Upper lobe of left lung (tissue), 6 donors: ENCODE results near the gene QPCT. TPM values are rescaled to one million over a fixed set of nuclear protein-coding genes. Genes with fewer than 3 reads are reported as not detected.
"Not testable (repeated sequence)": the region's sequence is repeated elsewhere in the genome, so short reads cannot be mapped to it uniquely, and the experiment has no call there.

Source experiments
- ATAC-seq, 2 donors: fragments of 200-7000 bp; cut with Tn5 transposase; one replicate each; pipeline ENCODE4 v1.9.1; 2022; ENCODE audit warnings: mild to moderate bottlenecking in 2 of 2, moderate library complexity in 2 of 2; ENCODE audit not compliant: low FRiP score in 2 of 2
- DNase-seq, 2 donors: peaks; one replicate each; pipeline ENCODE4 v3.0.0-alpha.2; 2019 to 2020
- H3K27ac ChIP-seq, 4 donors: fragments of 200-600 bp; sonication (generic); one replicate each; pipeline ENCODE4 v1.5.1; 2016 to 2019
- H3K27me3 ChIP-seq, 4 donors: fragments of 200-600 bp; sonication (generic); one replicate each; pipeline ENCODE4 v1.5.1; 2017 to 2019
- H3K36me3 ChIP-seq, 4 donors: fragments of 200-600 bp; sonication (generic); one replicate each; pipeline ENCODE4 v1.5.1; 2016 to 2019
- H3K4me1 ChIP-seq, 4 donors: fragments of 200-600 bp; sonication (generic); one replicate each; pipeline ENCODE4 v1.5.1; 2018 to 2019
- H3K4me3 ChIP-seq, 4 donors: fragments of 200-600 bp; sonication (generic); one replicate each; pipeline ENCODE4 v1.5.1; 2017 to 2019; ENCODE audit warnings: mild to moderate bottlenecking in 2 of 4, moderate library complexity in 1 of 4
- H3K9me3 ChIP-seq, 4 donors: fragments of 200-600 bp; sonication (generic); one replicate each; pipeline ENCODE4 v1.5.1; 2018 to 2019
- CTCF ChIP-seq, 6 experiments: fragments of 450-650 bp in 4 of 6; fragments of 200-600 bp in 2 of 6; sonication (generic) in 2 of 6; IDR thresholded peaks; one replicate each; pipeline ENCODE4 v1.5.1; 2016 to 2019; ENCODE audit warnings: antibody characterized with exemption in 6 of 6
- EP300 ChIP-seq, 4 donors: sonication (generic); formaldehyde crosslinking; IDR thresholded peaks; one replicate each; pipeline ENCODE4 v1.5.1; 2017; ENCODE audit warnings: antibody characterized with exemption in 4 of 4, control low read depth in 2 of 4
- POLR2A ChIP-seq, 4 donors: fragments of 450-650 bp; IDR thresholded peaks; one replicate each; pipeline ENCODE4 v1.5.1; 2016 to 2017; ENCODE audit warnings: antibody characterized with exemption in 4 of 4, mild to moderate bottlenecking in 2 of 4
- POLR2AphosphoS5 ChIP-seq, 2 donors: sonication (generic); formaldehyde crosslinking; IDR thresholded peaks; one replicate each; pipeline ENCODE4 v1.5.1; 2017; ENCODE audit warnings: antibody characterized with exemption in 2 of 2
- WGBS, 2 donors: methylation state at CpG; one replicate each; pipeline ENCODE4 v1.1.5; 2017 to 2018; 5-methylcytosine and 5-hydroxymethylcytosine counted together
- total RNA-seq, 6 donors: library from RNA; depleted of rRNA in 4 of 6; stranded (reverse); fragments of >200 nt in 4 of 6; gene quantifications; one replicate each; pipeline versions ENCODE4 v1.1.0 to v1.2.1, GENCODE V29; 2016 to 2021
- donor health status: DM: no; HTN: no; CAD: no; lungs with moderate emphysema.
- donor health status: DM: no; HTN: yes; CAD: no; lungs with severe emphysema.

QPCT gene
- 10 to 100 TPM in 1 of 6 donors, 1 to 10 TPM in 4, not detected in 1; 2.0 to 12.5 (median 6.0) TPM for total RNA-seq

- Histone ChIP-seq H3K27me3 (no peaks in the 10 kb centered on the region), H3K36me3 (no peaks in the 10 kb centered on the region), H3K9me3 (no peaks in the 10 kb centered on the region), H3K4me3 (peak within 1 kb of the TSS; percentile 47 to 77 (median 64)), H3K27ac (peak within 1 kb of the TSS; percentile 58 to 84 (median 79)), H3K4me1 (peaks cover 9 to 18% (median 15%) of the 10 kb centered on the region in 4 donors)
- WGBS, 2 donors = 1 to 2% methylated on average over 27 to 53 of the region's 73 CpGs
- DNase-seq = peak; percentile 69 to 89
- peak; percentile 63 to 89 for ATAC-seq
- TF ChIP-seq POLR2AphosphoS5 (IDR thresholded peaks at IDR 0.05) (no peak), EP300 (IDR thresholded peaks at IDR 0.05) (no peak), POLR2A (IDR thresholded peaks at IDR 0.05) (peak in 1 of 4 donors; percentile 27)
Observed at GRCh38 chr2:37344453-37345361, at the start of gene QPCT. Gene QPCT (plus strand): TSS chr2:37344630. CDS start chr2:37344732, 102 bp downstream.

GRCh38 chr2:37294858-37295257 is 49.6 kb upstream of the QPCT start:
- H3K4me1 ChIP-seq, H3K4me3 ChIP-seq, DNase-seq, H3K9me3 ChIP-seq, ATAC-seq, H3K27ac ChIP-seq, H3K27me3 ChIP-seq, H3K36me3 ChIP-seq: not testable (repeated sequence)
- WGBS, 2 donors = 79% methylated on average over 2 of the region's 2 CpGs

DNA sequence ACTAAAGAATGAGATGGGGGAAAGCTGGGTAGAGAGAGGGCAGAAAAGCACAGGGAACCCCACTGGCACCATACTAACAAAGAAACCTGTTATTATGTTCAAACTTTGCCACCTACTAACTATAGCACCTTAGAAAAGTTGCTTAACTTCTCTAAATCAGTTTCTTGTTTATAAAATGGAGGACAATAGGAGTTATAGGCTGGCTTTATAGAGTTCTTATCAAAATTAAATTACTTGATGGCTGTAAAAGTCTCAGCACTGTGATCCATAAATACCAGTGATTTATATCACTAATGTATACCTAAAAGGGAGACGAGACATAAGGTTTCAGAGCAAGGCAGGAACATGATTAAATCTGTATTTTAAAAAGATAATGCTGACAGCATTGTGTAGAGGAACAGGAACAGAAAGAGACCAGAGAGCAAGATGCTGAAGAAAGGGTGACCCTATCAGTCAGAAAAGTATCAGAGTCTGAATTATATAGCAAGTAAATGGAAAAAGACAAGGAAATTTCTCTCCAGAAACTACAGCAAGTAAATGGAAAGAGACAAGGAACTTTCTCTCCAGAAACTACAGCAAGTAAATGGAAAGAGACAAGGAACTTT is 48.9 kb upstream of the QPCT start:
- DNase-seq (no peak), ATAC-seq (no peak)
- Histone ChIP-seq H3K9me3 (no peaks in the 10 kb centered on the region), H3K27me3 (no peaks in the 10 kb centered on the region), H3K27ac (peak overlapping the region in 1 of 4 donors; percentile 3), H3K4me1 (peaks cover 0 to 3% (median 0%) of the 10 kb centered on the region in 4 donors), H3K36me3 (no peaks in the 10 kb centered on the region), H3K4me3 (no peak overlapping the region)
- WGBS, 2 donors = 66 to 85% methylated on average over 1 of the region's 1 CpG
- no peak for TF ChIP-seq EP300 (IDR thresholded peaks at IDR 0.05)
- no peak for TF ChIP-seq POLR2A (IDR thresholded peaks at IDR 0.05)
- TF ChIP-seq POLR2AphosphoS5 (IDR thresholded peaks at IDR 0.05) = no peak
- no peak for TF ChIP-seq CTCF (IDR thresholded peaks at IDR 0.05)

DNA sequence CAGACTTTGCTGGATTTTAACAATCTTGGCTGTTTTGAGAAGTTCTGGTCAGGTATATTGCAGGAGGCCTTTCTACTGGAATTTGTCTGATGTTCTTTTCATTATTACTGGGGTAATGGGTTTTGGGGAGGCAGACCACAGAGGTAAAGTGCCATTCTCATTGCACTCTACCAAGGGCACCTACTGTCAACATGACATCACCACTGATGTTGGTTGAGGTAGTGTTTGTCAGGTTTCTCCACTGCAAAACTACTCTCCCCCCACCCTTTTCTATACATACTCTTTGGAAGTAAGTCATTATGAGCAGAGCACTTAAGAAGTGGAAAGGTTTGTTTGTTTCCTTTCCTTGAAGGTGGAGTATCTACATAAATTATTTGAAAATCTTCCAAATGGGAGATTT is 46.8 kb upstream of the QPCT start:
- ATAC-seq (no peak), DNase-seq (no peak)
- no peak overlapping the region for H3K27ac ChIP-seq
- H3K4me1 ChIP-seq = peaks cover 0 to 5% (median 1%) of the 10 kb centered on the region in 4 donors
- no peak overlapping the region for H3K4me3 ChIP-seq
- H3K27me3 ChIP-seq = no peaks in the 10 kb centered on the region
- TF ChIP-seq CTCF (IDR thresholded peaks at IDR 0.05) (no peak), EP300 (IDR thresholded peaks at IDR 0.05) (no peak), POLR2A (IDR thresholded peaks at IDR 0.05) (no peak), POLR2AphosphoS5 (IDR thresholded peaks at IDR 0.05) (no peak)
- H3K9me3 ChIP-seq = no peaks in the 10 kb centered on the region
- H3K36me3 ChIP-seq = no peaks in the 10 kb centered on the region

- H3K27ac ChIP-seq = no peak overlapping the region
- no peaks in the 10 kb centered on the region for H3K9me3 ChIP-seq
- no peaks in the 10 kb centered on the region for H3K27me3 ChIP-seq
- peaks cover 1 to 13% (median 2%) of the 10 kb centered on the region in 4 donors for H3K4me1 ChIP-seq
- no peak for TF ChIP-seq POLR2AphosphoS5 (IDR thresholded peaks at IDR 0.05)
- TF ChIP-seq POLR2A (IDR thresholded peaks at IDR 0.05) = no peak
- TF ChIP-seq EP300 (IDR thresholded peaks at IDR 0.05) = no peak
- TF ChIP-seq CTCF (IDR thresholded peaks at IDR 0.05) = no peak
- H3K4me3 ChIP-seq = no peak overlapping the region
- no peak for ATAC-seq
- no peak for DNase-seq
- H3K36me3 ChIP-seq = no peaks in the 10 kb centered on the region
Observed at GRCh38 chr2:37300146-37300545, 44.3 kb upstream of the QPCT start.
